OCI-LY7 (cell line): ENCODE measurements around the gene RHOJ. TPM values are rescaled to one million over a fixed set of nuclear protein-coding genes. Genes with fewer than 3 reads are reported as not detected.

Source experiments
- BruUV-seq: library from RNA; stranded (reverse); fragments of 400-500 nt; replicated peaks from 2 replicates; lab custom pipeline; 2021; lab: Mats Ljungman, UMichigan
- CTCF ChIA-PET: fragments of 300-600 bp; sonication (Branson Sonifier 250); formaldehyde crosslinking; loops from one replicate; lab custom pipeline; 2022; ENCODE audit warnings: antibody characterized with exemption; ENCODE audit not compliant: unreplicated experiment; lab: Charles Lee
- POLR2A ChIA-PET: fragments of 300-600 bp; sonication (Branson Sonifier 250); formaldehyde crosslinking; loops from one replicate; lab custom pipeline; 2022; ENCODE audit warnings: antibody characterized with exemption; lab: Charles Lee
- DNase-seq: peaks from one replicate; pipeline ENCODE4 v3.0.0-alpha.2; 2015; ENCODE audit warnings: low spot score
- H2AFZ ChIP-seq: fragments of 200-600 bp; sonication (generic), shearing (Covaris generic); 2 replicates; pipeline ENCODE4 v1.6.1; 2014; ENCODE audit warnings: mild to moderate bottlenecking, antibody characterized with exemption, low read length, moderate library complexity
- H3K27ac ChIP-seq: fragments of 200-600 bp; sonication (generic); 2 replicates; pipeline ENCODE4 v1.5.1; 2014; ENCODE audit warnings: mixed run types, low read depth, mild to moderate bottlenecking, moderate library complexity, low read length, inconsistent platforms; ENCODE audit not compliant: poor library complexity, severe bottlenecking
- H3K36me3 ChIP-seq: fragments of 200-600 bp; sonication (generic); 2 replicates; pipeline ENCODE4 v1.6.1; 2014; ENCODE audit warnings: mild to moderate bottlenecking, antibody characterized with exemption, low read length, moderate library complexity, mixed read lengths; ENCODE audit not compliant: insufficient read depth
- H3K4me1 ChIP-seq: fragments of 200-600 bp; sonication (generic); 2 replicates; pipeline ENCODE4 v1.5.1; 2014; ENCODE audit warnings: mild to moderate bottlenecking, low read length; ENCODE audit not compliant: insufficient read depth, poor library complexity, severe bottlenecking
- H3K4me2 ChIP-seq: fragments of 200-600 bp; sonication (generic); 2 replicates; pipeline ENCODE4 v1.6.1; 2014; ENCODE audit warnings: mild to moderate bottlenecking, low read length
- H3K4me3 ChIP-seq: fragments of 200-600 bp; sonication (generic); 2 replicates; pipeline ENCODE4 v1.5.1; 2014; ENCODE audit warnings: mild to moderate bottlenecking, low read depth, low read length; ENCODE audit not compliant: poor library complexity, severe bottlenecking
- H3K79me2 ChIP-seq: fragments of 200-600 bp; sonication (generic); 2 replicates; pipeline ENCODE4 v1.6.1; 2016; ENCODE audit warnings: low read depth, mild to moderate bottlenecking, low read length, moderate library complexity, mixed read lengths; ENCODE audit not compliant: insufficient read depth
- H3K9me2 ChIP-seq: fragments of 200-600 bp; sonication (generic); 2 replicates; pipeline ENCODE4 v1.6.1; 2016; ENCODE audit warnings: mild to moderate bottlenecking, low read length, mixed read lengths; ENCODE audit not compliant: insufficient read depth
- H3K9me3 ChIP-seq: fragments of 200-600 bp; sonication (generic); 2 replicates; pipeline ENCODE4 v1.6.1; 2014; ENCODE audit warnings: mild to moderate bottlenecking, mixed run types, low read length, mixed read lengths
- H4K20me1 ChIP-seq: fragments of 200-600 bp; sonication (generic); 2 replicates; pipeline ENCODE4 v1.6.1; 2014; ENCODE audit warnings: mild to moderate bottlenecking, antibody characterized with exemption, low read length, moderate library complexity, mixed read lengths; ENCODE audit not compliant: insufficient read depth
- CTCF ChIP-seq: fragments of 200-600 bp; sonication (generic); conservative IDR thresholded peaks from 2 replicates; pipeline ENCODE4 v1.5.1; 2014; ENCODE audit warnings: mild to moderate bottlenecking, antibody characterized with exemption, low read length, moderate library complexity, mixed read lengths
- EZH2phosphoT487 ChIP-seq: fragments of 200-600 bp; sonication (generic); IDR thresholded peaks from 2 replicates; pipeline ENCODE4 v1.6.1; 2018; ENCODE audit warnings: low read depth, borderline replicate concordance, mild to moderate bottlenecking, mixed run types, antibody characterized with exemption, low read length, moderate library complexity, mixed read lengths
- intact Hi-C: fragments of 100-400 bp; cut with micrococcal nuclease; formaldehyde crosslinking; loops from one replicate; pipeline ENCODE4 v1.10.0; 2022; ENCODE audit not compliant: unreplicated experiment
- total RNA-seq, 2 experiments: library from RNA; depleted of rRNA in 1 of 2; stranded (reverse); fragments of >200 nt in 1 of 2; shearing (Covaris generic) in 1 of 2; gene quantifications; 2 replicates each; pipeline ENCODE4 v1.2.3, GENCODE V29; 2014 to 2022

The RHOJ gene
- total RNA-seq, 2 experiments from 2014 or later, result not detected

GRCh38 chr14:63295231-63295685 lies 91.0 kb downstream of the RHOJ start:
- Histone ChIP-seq H3K79me2 (no peaks in the 10 kb centered on the region), H3K27ac (no peak overlapping the region), H3K36me3 (no peaks in the 10 kb centered on the region), H4K20me1 (no peaks in the 10 kb centered on the region), H3K4me1 (no peaks in the 10 kb centered on the region), H3K4me3 (no peak overlapping the region), H3K9me3 (no peaks in the 10 kb centered on the region), H3K9me2 (no peaks in the 10 kb centered on the region), H3K4me2 (no peak overlapping the region), H2AFZ (no peak overlapping the region)
- DNase-seq, result no peak
- no TSS peak for BruUV-seq
- TF ChIP-seq EZH2phosphoT487, result no peak
- no peak for TF ChIP-seq CTCF
- ChIA-PET POLR2A (no interaction called here), CTCF (no interaction called here)
- intact Hi-C loops, result no loop called here

- TF ChIP-seq EZH2phosphoT487, result no peak
- no peak for TF ChIP-seq CTCF
- intact Hi-C loops, result no loop called here
- Histone ChIP-seq H4K20me1 (no peaks in the 10 kb centered on the region), H3K79me2 (no peaks in the 10 kb centered on the region), H2AFZ (no peak overlapping the region), H3K4me1 (no peaks in the 10 kb centered on the region), H3K27ac (no peak overlapping the region), H3K4me3 (no peak overlapping the region), H3K9me2 (no peaks in the 10 kb centered on the region), H3K4me2 (no peak overlapping the region), H3K36me3 (no peaks in the 10 kb centered on the region), H3K9me3 (no peaks in the 10 kb centered on the region)
- DNase-seq, result no peak
- no TSS peak for BruUV-seq
- ChIA-PET POLR2A (interaction anchor here (0.6 kb wide), 1 partner anchor 15 kb away, joined by 5 read pairs; no protein-coding TSS in a partner anchor), CTCF (no interaction called here)
Measured at GRCh38 chr14:63296060-63296563, 91.9 kb downstream of the RHOJ start.

GRCh38 chr14:63297372-63298063 lies 93.3 kb downstream of the RHOJ start:
- Histone ChIP-seq H3K4me3 (no peak overlapping the region), H4K20me1 (no peaks in the 10 kb centered on the region), H3K9me2 (no peaks in the 10 kb centered on the region), H3K4me1 (no peaks in the 10 kb centered on the region), H3K9me3 (no peaks in the 10 kb centered on the region), H3K27ac (no peak overlapping the region), H3K36me3 (no peaks in the 10 kb centered on the region), H3K79me2 (no peaks in the 10 kb centered on the region), H2AFZ (no peak overlapping the region), H3K4me2 (no peak overlapping the region)
- no TSS peak for BruUV-seq
- TF ChIP-seq CTCF, result no peak
- no peak for TF ChIP-seq EZH2phosphoT487
- CTCF ChIA-PET, result no interaction called here
- POLR2A ChIA-PET, result interaction anchor here (1.3 kb wide), 1 partner anchor 26 kb away, joined by 3 read pairs; no protein-coding TSS in a partner anchor
- intact Hi-C loops, result no loop called here
- DNase-seq, result no peak
